Renal cortical epithelial cell (primary cell): ENCODE results near the gene GRIN1. TPM values are rescaled to one million over a fixed set of nuclear protein-coding genes. Genes with fewer than 3 reads are reported as not detected.
A peak's percentile ranks its signal among the peaks of the same experiment; 100 is the strongest.

Source experiments
- DNase-seq: peaks from one replicate; pipeline ENCODE4 v3.0.0-alpha.2; 2011; ENCODE audit warnings: low read depth
- total RNA-seq: library from RNA; depleted of rRNA; stranded (reverse); fragments of >200 nt; gene quantifications from 2 replicates; pipeline ENCODE4 v1.2.3, GENCODE V29; 2014

The GRIN1 gene
- total RNA-seq, 1 donor from 2014 or later = 0.30 TPM

- no peak for DNase-seq
Measured at GRCh38 chr9:137178201-137178938, 39.4 kb downstream of the GRIN1 start.

GRCh38 chr9:137178939-137179630, 40.1 kb downstream of the GRIN1 start:
- DNase-seq = no peak

DNA sequence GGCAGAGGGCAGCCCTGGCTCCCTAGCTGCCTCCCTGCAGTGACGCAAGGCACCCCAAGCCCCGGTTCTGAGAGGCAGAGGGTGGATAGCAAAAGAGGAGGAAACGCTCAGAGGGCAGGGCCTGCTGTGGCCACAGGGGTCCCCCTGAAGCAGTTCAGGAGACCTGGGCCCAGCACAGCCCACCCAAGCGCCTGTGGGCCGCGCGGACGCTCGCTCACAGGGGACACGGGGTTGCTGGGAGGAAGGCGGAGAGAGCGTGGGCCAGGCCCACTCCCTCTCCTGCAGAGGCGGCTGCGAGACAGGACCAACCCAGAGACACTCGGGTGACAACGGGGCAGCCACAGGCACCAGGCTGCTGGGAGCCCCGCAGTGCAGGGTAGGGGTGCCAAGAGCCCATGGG, 40.8 kb downstream of the GRIN1 start:
- DNase-seq = no peak

DNA sequence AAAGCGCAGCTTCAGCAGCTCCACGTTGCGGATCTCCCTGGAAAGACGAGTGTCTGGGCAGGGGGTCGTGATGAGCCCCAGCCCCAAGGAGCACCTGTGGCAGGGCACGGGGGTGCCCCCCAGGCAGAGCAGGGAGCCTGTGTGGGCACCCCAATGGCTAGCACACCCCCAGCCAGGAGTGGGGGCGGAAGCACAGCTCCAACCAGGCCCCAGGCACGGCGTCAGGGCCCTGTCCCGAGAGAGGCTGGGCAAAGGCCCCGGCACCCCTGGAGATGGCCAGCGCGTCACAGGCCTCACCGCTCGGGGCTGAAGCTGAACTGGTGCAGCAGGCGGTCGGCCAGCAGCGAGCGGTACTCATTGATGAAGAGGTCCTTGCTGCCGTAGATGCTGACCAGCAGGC, 41.5 kb downstream of the GRIN1 start:
- DNase-seq = no peak

DNA sequence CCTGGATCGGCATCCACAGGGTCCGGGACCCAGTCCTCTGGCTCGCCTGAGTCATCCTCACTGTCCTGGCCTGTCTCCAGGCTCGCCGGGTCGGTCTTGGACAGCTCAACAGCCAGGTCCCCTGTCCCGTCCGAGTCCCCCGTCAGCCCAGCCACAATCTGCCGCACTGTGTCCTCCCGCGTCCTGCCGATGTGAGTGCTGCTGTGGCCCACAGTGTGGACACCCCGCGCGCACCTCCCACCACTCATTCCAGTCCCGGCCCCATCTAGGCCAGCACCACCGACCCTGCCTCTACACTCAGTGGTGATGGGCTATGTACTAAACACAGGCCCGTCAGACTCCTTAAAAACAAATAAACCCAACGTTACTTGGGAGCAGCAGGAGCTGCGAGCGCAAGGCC, 42.7 kb downstream of the GRIN1 start:
- no peak for DNase-seq

GRCh38 chr9:137182836-137183235, 43.9 kb downstream of the GRIN1 start:
- DNase-seq = no peak

DNA sequence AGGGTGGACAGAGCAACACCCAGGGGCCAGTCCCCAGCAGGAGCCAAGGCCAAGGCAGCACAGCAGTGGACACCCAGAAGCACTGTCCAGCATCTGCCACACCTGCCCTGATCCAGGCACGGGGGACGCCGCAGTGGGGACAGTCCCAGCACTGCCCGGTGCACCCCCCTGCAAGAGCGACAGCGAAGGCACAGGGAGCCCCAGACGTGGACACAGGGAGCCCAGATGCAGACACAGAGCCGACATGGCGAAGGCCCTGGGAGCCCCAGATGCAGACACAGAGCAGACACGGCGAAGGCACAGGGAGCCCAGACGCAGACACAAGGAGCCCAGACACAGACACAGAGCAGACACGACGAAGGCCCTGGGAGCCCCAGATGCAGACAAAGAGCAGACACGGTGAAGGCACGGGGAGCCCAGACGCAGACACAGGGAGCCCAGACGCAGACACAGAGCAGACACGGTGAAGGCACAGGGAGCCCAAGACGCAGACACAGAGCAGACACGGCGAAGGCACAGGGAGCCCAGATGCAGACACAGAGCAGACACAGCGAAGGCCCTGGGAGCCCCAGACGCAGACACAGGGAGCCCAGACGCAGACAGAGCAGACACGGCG, 45.1 kb downstream of the GRIN1 start:
- DNase-seq = no peak

DNA sequence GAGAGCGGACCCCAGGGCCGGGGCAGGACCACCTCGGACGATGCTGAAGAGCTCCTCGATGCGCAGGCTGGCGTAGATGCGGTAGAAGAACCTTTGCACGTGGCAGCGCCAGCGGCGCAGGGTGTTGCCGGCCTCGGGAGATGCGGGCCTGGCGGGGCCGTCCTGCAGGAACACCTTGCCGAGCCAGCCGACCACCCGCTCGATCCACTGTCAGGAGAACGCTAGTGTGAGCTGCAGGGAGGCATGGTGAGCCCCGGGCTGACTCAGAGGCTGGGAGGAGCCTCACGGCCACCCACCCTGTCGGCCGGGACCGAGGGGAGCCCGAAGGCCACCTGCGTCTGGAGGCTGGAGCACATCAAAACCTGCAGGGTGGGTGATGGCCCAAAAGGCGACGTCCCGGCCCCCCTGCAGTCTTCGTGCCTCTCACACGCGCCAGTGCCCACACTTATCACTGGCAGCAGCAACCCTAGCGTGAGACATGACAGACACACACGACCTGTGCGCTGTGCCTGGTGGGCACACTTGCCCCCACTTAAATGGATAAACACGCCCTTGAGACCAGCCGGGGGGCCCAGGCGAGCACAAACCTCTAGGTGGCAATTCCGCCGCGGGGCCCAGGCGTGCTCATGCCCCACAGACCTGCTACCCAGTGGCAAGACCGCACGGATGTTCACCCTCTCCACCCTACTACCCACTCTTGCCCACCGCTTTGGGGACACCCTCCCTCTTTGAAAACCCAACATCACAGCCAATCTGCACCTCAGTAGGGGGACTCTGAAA, 46.1 kb downstream of the GRIN1 start:
- DNase-seq = no peak

GRCh38 chr9:137185921-137186320, 47.0 kb downstream of the GRIN1 start:
- no peak for DNase-seq

GRCh38 chr9:137186385-137186784, 47.4 kb downstream of the GRIN1 start:
- DNase-seq = no peak

GRCh38 chr9:137187386-137187785, 48.4 kb downstream of the GRIN1 start:
- DNase-seq = no peak

DNA sequence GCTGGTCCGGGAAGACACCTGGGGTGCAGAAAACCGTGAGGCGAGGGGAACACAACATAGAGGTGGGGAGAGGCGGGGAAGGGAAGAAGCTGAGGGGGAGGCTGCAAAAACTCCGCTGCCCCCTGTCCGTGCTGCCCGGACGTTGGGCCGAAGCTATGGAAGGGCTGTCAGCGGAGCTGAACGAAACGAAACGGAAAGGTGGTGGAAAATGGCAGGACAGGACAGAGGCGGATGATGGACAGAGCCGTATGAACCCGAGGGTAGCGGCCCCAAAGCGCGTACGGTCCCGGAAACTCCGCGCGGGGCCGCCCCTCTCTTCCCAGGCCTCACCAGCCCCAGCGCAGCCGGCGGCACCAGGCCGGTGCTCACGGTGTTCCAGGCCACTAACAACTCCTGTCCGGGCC, 49.1 kb downstream of the GRIN1 start:
- DNase-seq = no peak

DNA sequence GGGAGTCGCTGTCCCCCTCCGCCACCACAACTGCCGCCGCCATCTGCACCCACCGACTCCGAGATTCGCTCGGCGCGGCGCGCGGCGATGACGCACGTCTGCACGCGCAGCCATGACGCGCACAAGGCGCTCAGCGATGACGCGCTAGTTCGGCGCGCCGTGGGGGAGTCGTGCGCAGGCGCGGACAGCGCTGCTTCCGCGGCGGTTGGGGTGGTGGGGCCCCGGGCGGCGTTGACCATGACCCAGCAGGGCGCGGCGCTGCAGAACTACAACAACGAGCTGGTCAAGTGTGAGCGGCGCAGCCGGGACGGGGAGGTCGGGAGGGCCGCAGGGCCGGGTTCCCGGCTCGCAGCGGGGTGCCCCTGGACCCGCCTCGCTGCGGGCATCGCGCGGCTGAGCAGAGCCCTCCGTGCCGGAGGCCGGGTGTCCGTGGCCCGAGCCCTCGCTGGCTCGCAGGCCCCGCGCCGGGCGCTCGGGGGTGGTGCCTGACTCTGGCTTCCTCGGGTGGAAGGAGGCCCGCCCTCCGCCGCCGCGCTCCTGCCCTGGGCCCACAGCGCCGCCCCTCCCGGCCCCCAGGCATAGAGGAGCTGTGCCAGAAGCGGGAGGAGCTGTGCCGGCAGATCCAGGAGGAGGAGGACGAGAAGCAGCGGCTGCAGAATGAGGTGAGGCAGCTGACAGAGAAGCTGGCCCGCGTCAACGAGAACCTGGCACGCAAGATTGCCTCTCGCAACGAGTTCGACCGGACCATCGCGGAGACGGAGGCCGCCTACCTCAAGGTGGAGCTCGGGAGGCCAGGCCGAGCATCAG, 49.7 kb downstream of the GRIN1 start, which contains the start of the genes ANAPC2 and SSNA1:
ANAPC2 (minus strand) TSS at position 71 of the 807 bp plus-strand sequence; CDS start at position 43, 28 bp downstream.
SSNA1 (plus strand) TSS at position 187 of the 807 bp plus-strand sequence; CDS start at position 238, 51 bp downstream.
- DNase-seq = peak; percentile 79

DNA sequence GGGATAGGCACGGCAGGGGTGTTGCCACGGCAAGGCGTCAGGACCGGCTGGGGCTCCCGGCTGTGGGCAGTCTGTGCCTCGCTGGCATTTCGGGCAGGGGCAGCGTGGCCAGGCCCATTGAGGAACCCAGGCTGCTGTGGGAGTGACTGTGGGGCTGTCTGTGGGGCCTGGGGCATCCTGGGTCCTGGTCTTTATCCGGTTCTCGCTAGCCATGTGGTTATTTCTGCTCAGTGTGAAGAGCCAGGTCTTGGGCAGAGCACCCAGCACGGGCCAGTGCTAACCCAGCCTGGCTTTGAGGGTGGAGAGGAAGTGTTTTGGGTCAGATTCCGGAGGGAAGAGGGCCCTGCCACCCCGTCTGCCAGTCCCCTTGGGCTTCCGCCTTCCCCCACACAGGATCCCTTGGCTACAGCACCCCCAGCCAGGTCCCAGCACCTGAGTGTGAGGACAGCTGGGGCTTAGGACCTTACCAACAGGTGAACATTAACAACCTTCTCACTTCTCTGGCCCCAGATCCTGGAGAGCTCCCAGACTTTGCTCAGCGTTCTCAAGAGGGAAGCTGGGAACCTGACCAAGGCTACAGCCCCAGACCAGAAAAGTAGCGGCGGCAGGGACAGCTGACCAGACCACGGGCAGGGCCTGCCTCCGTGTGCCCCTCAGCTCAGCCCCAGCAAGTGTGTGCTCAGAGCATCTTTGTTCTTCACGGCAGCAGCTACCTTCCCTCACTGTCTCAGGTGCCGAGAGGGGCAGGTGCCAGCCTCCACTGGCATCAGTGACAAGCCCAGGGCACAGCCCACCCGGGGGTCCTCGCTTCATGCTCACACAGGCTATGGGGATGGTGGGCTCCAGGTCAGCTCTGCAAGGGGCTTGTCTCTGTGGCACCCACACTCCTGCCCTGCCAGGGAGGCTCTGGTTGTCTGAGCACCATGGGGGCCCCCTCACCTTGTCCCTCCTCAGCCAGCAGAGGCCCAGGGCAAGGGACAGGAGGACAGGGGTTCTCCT, 50.6 kb downstream of the GRIN1 start:
- no peak for DNase-seq

DNA sequence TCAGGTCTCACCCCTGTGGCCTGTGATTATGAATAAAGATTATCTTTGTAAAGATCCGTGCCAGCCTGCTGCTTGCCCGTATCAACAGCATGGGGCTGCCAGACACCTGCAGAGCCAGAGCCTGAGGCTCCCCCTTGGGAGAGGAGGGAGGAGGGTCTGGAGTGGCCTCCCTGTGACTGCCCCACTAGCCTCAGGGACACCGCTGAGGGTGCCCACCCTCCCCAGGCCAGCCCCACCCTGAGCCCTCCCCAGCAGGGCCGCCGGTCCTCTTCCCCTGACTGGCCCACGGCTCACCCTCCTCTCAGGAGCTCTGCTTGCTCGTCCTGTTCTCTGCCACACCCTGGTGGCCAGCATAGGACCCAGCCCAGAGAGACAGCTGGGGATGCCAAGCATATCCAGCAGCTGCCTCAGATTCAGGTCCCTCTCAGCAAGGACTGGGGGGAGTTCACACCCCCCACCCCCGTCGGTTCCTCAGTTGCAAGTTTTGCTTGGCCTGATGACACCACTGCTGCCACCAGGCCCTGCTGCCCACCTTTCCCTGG, 51.4 kb downstream of the GRIN1 start:
- DNase-seq = no peak

DNA sequence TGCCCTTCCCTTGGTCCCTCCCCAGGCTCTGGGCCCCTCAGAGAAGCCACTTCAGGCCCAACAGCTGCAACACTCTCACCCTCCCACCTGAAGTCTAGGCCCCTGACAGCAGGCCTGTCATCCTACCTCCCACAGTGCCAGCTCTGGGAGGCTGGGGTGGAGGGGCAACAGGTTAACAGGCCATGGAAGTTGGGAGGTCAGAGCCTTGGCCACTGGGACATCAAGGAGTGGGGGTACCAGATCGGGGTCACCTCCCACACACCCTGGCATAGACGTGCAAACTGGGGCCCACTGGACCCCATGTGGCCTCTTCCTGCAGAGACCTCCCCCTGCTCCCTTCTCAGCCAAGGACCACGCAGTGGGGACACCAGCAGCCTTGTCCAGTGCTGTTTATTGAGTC, 52.3 kb downstream of the GRIN1 start:
- DNase-seq = no peak

DNA sequence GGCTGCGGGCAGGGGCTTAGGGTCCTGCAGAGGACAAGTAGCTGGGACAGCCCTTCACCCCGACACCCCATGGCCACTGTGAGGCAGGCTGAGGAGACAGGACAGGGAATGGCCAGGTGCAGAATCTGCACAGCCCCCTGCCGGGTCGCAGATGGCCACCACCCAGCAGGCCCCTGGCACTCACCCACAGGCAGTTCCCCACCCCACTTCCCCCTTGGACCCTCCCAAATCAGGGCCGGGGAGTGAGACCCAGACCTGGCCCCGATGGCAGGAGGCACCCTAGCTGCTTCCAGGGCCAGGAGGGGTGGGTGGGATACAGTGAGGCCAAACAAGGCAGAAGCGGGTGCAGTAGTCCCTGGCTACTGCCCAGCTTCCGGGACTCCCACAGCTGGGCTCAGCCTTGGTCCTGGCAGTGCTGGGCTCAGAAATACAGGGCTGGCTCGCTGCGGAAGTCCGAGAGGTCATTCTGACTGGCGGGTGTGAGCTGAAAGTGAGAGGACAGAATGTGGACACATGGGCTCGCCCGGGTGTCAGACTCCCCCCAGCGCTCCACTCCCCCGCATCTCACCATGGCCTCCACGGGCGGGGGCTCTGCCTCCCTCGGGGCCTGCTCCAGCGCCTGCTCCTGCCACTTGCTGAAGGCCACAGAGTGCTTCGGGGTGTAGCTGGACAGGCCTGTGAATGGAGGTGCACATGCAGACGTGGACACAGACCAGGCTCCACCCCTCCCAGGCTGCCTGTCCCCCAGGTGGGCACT, 52.9 kb downstream of the GRIN1 start:
- no peak for DNase-seq

DNA sequence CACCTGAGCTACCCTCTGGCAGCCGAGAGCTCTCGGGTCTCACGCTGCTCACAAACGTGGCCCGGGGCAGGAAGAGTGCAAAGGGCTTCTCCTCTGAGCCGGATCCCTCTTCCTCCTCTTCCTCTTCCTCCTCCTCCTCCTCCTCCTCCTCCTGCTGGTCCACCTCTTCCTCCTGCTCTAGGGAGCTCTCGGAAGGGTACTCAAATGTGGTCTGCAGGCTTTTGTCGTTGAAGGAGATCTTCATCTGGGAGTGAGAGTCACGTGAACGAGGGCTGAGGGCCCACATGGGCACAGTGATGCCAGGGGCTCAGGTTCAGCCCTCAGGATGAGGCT, 53.5 kb downstream of the GRIN1 start:
- no peak for DNase-seq

DNA sequence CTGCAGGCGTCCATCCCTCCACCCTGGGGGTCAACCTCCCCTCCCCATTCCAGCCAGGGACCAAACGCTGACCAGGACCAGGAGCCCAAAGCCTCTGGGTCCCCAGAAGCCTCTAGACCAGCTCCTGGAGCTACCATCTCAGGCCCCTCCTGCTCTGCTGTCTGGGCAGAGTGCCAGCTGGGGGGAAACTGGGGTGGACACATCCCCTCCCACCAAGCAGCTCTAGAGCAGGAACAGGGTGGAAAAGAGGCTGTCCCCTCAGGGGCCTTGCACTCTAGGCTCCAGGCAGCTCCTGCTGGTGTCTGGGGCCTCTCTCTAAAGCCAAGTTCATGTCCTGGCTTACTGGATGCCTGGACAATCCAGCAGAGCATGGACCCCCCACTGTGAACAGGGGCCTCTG, 53.9 kb downstream of the GRIN1 start:
- no peak for DNase-seq
